ENCODE results near the gene MYH9. TPM values are rescaled to one million over a fixed set of nuclear protein-coding genes. Genes with fewer than 3 reads are reported as not detected.
"Not testable (repeated sequence)": the region's sequence is repeated elsewhere in the genome, so short reads cannot be mapped to it uniquely, and the experiment has no call there.

Gene MYH9
- total RNA-seq, 2 donors from 2014 or later: 125 to 229 TPM

GRCh38 chr22:36259615-36260300 lies 128.0 kb downstream of the MYH9 start:
- peak overlapping the region; percentile 12 to 62 for H3K27ac ChIP-seq
- H3K4me3 ChIP-seq: no peak overlapping the region
- no peaks in the 10 kb centered on the region for H3K9me3 ChIP-seq
- no peak for TF ChIP-seq CTCF (IDR thresholded peaks at IDR 0.05)
- DNase-seq (ENCODE audit: low spot score): no peak
- no peaks in the 10 kb centered on the region for H3K36me3 ChIP-seq
- H3K27me3 ChIP-seq: no peaks in the 10 kb centered on the region
- peaks cover 0 to 39% of the 10 kb centered on the region in 2 donors for H3K4me1 ChIP-seq

GRCh38 chr22:36258701-36259614 lies 128.8 kb downstream of the MYH9 start:
- peak overlapping the region; percentile 12 to 62 for H3K27ac ChIP-seq
- no peak for TF ChIP-seq CTCF (IDR thresholded peaks at IDR 0.05)
- peaks cover 0 to 47% of the 10 kb centered on the region in 2 donors for H3K4me1 ChIP-seq
- no peaks in the 10 kb centered on the region for H3K36me3 ChIP-seq
- H3K27me3 ChIP-seq: no peaks in the 10 kb centered on the region
- H3K9me3 ChIP-seq: no peaks in the 10 kb centered on the region
- no peak for DNase-seq (ENCODE audit: low spot score)
- H3K4me3 ChIP-seq: no peak overlapping the region

- H3K27ac ChIP-seq: peak overlapping the region; percentile 32 to 62
- no peaks in the 10 kb centered on the region for H3K36me3 ChIP-seq
- H3K9me3 ChIP-seq: no peaks in the 10 kb centered on the region
- H3K4me1 ChIP-seq: peaks cover 0 to 55% of the 10 kb centered on the region in 2 donors
- no peaks in the 10 kb centered on the region for H3K27me3 ChIP-seq
- TF ChIP-seq CTCF (IDR thresholded peaks at IDR 0.05): no peak
- no peak overlapping the region for H3K4me3 ChIP-seq
- no peak for DNase-seq (ENCODE audit: low spot score)
Observed at GRCh38 chr22:36257948-36258670, 129.7 kb downstream of the MYH9 start.

- H3K4me3 ChIP-seq: no peak overlapping the region
- H3K36me3 ChIP-seq: no peaks in the 10 kb centered on the region
- H3K9me3 ChIP-seq: no peaks in the 10 kb centered on the region
- no peak overlapping the region for H3K27ac ChIP-seq
- no peak for DNase-seq (ENCODE audit: low spot score)
- TF ChIP-seq CTCF (IDR thresholded peaks at IDR 0.05): no peak
- H3K4me1 ChIP-seq: peaks cover 0 to 55% of the 10 kb centered on the region in 2 donors
- H3K27me3 ChIP-seq: no peaks in the 10 kb centered on the region
Observed at GRCh38 chr22:36257308-36257707, 130.5 kb downstream of the MYH9 start.

GRCh38 chr22:36256478-36256877 lies 131.3 kb downstream of the MYH9 start:
- H3K4me1 ChIP-seq: peaks cover 0 to 55% of the 10 kb centered on the region in 2 donors
- no peak overlapping the region for H3K4me3 ChIP-seq
- H3K27me3 ChIP-seq: no peaks in the 10 kb centered on the region
- H3K36me3 ChIP-seq: no peaks in the 10 kb centered on the region
- H3K27ac ChIP-seq: peak overlapping the region; percentile 31 to 66
- H3K9me3 ChIP-seq: no peaks in the 10 kb centered on the region
- DNase-seq (ENCODE audit: low spot score): no peak
- no peak for TF ChIP-seq CTCF (IDR thresholded peaks at IDR 0.05)

GRCh38 chr22:36255572-36255971 lies 132.2 kb downstream of the MYH9 start:
- not testable (repeated sequence) for H3K27me3 ChIP-seq; DNase-seq (ENCODE audit: low spot score); H3K36me3 ChIP-seq; H3K9me3 ChIP-seq
- Histone ChIP-seq H3K4me3 (peak overlapping the region in 1 of 2 donors; percentile 12), H3K27ac (peak overlapping the region; percentile 81 to 82), H3K4me1 (peaks cover 0 to 55% of the 10 kb centered on the region in 2 donors)

All from right atrium auricular region (tissue), 2 donors.